Caki2 (cell line): ENCODE measurements around the gene OMD. TPM values are rescaled to one million over a fixed set of nuclear protein-coding genes. Genes with fewer than 3 reads are reported as not detected.
"Not testable (repeated sequence)": the region's sequence is repeated elsewhere in the genome, so short reads cannot be mapped to it uniquely, and the experiment has no call there.

ENCODE experiments used
- DNase-seq: peaks from one replicate; pipeline ENCODE4 v3.0.0-alpha.2; 2015; ENCODE audit warnings: low read depth
- in situ Hi-C: cut with HindIII; loops from 2 replicates; pipeline ENCODE4 v1.10.0; 2016; ENCODE audit warnings: low sequenced_read_pairs, low pct_unique_long_range_greater_than_20kb, mixed read lengths
- total RNA-seq: library from RNA; depleted of rRNA; stranded (reverse); fragments of >200 nt; shearing (Covaris generic); gene quantifications from 2 replicates; pipeline ENCODE4 v1.2.3, GENCODE V29; 2014; ENCODE audit warnings: low replicate concordance

The OMD gene
- total RNA-seq, 1 experiment from 2014 or later, result not detected

DNA sequence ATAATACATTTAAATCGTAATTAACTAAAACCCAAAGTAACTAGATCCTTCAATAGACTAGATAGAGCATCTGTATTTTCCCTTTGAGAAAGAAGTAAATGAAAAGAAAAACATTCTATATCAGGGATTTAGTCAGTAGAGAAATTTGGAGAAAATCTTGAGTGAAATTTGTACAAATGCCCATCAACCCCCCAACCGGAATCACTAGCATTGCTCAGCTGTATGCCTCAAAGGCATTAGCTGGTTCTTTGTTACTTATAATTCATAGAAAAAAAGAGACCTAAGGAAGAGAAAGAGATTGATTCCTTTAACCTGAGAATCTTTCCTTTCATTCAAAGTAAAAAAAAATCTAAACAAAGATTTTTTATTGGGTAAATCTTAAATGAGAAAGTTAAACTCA is 659 bp downstream of the OMD start:
- in situ Hi-C loops, result no loop called here
- no peak for DNase-seq

- in situ Hi-C loops, result no loop called here
- DNase-seq, result no peak
Observed at GRCh38 chr9:92422611-92423338, 1.5 kb downstream of the OMD start.

GRCh38 chr9:92414566-92414965 is 9.7 kb downstream of the OMD start:
- DNase-seq, result no peak
- in situ Hi-C loops, result no loop called here

- in situ Hi-C loops, DNase-seq: not testable (repeated sequence)
Observed at GRCh38 chr9:92411157-92411556, 13.1 kb downstream of the OMD start.

DNA sequence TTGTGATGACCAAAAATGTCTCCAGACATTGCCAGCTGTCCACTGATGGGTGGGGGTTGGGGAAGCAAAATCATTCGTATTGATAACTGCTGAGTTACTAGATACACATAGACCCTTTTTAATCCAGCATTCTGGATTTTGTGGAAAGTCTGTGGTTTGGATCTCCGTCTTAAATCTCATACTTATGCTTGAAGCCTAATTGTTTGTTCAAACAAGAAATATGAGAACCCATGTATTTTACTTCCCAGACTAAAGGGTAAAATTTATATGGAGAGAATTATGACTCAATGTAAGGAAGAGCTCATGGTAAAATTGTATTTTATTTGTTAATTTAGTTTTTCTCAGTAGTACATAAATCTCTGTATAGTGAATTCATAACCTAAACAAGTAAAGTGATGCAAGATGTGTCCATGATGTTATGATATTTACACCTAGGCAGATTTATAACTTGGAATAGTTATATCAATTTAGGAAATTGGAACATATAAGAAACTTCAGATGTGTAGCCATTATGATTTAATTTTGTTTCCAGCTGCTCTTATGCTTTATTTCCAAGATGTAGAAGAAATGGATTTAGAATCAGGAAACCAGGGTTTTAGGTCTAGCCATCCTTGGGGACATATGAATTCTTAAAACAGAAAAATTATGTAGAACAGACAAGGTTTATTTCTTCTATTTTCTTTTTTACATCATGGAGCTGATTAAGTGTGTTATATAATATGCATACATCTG is 15.4 kb downstream of the OMD start:
- in situ Hi-C loops, result no loop called here
- DNase-seq, result no peak

DNA sequence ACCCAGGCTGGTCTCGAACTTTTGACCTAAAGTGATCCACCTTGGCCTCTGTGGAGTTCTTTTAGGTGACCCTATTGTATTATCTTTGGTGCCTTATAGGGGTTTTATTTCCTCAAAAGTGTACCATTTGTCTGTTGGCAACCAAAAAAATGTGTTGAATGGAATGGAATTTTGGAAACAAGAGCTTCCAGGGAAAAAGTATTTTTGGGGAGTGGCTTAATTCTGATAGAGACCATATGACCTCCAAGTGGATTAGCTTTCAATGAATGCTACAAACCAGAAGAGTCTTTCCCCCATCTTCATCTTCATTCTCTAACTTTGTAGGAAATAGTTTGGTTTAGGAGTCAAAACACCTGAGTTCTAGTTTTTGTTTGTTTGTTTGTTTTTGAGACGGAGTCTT is 16.5 kb downstream of the OMD start:
- in situ Hi-C loops, result no loop called here
- no peak for DNase-seq

GRCh38 chr9:92406477-92406876 is 17.8 kb downstream of the OMD start:
- in situ Hi-C loops, result no loop called here
- no peak for DNase-seq

- no peak for DNase-seq
- in situ Hi-C loops, result no loop called here
Observed at GRCh38 chr9:92405818-92406217, 18.5 kb downstream of the OMD start.

DNA sequence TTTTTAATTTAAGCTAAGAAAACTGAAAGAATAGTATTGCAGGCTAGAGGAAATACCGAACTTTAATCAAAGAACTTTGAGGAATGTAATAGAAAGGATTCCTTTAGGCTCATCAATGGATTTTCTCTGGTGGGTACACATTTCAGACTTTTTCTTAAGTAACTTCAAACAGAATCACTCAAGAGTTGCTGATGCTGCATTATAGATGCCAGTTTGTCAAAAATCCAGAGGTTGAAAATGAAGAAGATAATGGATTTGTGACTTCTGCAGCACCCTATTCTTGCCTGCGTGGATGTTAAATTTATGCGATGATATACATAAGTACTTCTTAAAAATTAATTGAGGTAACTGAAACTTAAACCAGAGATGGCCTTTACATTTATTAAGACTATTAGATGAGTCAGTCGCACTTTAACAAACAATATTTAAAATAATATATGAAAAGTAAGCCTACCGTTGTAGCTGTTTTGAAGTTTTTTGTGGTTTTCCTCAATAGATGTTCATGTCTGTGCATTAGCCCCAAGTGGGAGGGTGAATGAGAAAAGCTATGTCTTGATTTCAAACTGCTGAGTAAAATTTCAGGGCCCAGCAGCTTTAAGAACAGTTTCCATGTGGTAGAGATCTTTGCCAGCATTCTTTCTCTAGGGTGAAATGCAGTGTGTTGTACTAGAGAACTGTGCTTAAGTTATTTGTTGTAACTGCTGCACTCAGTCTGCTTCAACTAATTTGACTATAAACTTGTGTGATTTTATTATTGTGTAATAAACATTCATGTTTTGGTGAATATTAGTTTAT is 20.0 kb downstream of the OMD start, which contains the start of gene OGN:
Gene OGN, minus strand, starts transcription at position 537 of the 795 bp plus-strand sequence. CDS start 1,171 bp downstream, outside the sequence.
- in situ Hi-C loops, result no loop called here
- DNase-seq, result no peak

- no peak for DNase-seq
- in situ Hi-C loops, result no loop called here
Observed at GRCh38 chr9:92402826-92403745, 21.2 kb downstream of the OMD start.

DNA sequence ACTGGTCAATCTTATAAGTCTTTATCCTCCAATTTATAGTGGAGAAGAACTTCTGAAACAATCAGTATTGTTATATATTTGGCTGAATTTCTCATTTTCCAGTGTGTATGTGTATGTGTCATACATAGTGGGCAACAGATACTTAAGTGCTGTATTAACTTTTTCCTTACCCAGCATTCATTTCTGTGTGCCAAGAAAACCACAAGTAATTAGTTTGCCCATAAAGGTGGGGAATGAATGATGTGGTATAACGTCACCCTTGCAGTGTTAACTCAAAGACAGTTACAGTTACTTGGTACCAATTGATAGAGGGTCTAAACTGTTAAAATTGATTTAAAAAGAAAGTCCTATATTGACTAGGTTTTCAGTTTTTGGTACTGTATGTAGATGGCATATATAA is 21.9 kb downstream of the OMD start:
- no peak for DNase-seq
- in situ Hi-C loops, result no loop called here

DNA sequence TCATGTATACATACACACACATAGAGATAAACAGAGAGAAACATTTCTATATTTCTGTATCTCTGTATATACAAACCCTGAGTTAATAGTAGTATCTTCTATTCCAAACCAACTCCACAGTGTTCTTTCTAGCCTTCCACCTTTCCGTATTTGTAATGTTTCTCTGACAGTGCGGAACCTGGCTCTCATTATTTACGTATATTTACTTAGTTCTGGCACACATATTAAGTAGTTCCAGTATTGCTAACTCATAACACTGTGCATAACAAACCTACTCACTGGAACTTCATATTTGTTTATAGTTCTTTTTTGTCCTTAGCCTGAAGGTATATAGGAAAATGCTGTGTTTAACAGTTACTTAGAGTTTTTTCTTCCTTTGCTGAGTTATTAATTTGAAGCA is 26.4 kb downstream of the OMD start:
- no peak for DNase-seq
- in situ Hi-C loops, result no loop called here

GRCh38 chr9:92395617-92396016 is 28.7 kb downstream of the OMD start:
- no peak for DNase-seq
- in situ Hi-C loops, result no loop called here

DNA sequence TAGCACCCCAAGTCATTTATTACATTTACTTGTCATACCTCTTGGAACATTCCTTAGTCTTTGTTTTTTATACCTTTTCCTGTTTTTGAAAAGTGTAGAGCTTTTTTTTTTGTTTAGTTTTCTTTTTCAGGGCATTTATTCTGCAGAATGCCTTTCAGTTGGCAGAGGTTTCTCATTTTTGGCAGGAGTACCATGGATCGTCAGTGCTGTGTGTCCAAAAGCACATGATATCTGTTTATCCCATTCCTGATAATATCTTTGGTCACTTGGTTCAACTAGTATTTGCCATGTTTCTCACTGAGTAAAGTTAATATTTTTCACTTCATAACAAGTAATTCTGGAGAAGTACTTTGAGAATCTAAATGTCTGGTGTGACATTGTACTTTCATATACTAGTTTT is 30.6 kb downstream of the OMD start:
- DNase-seq, result no peak
- in situ Hi-C loops, result no loop called here

GRCh38 chr9:92392690-92393089 is 31.6 kb downstream of the OMD start:
- in situ Hi-C loops, result no loop called here
- DNase-seq, result no peak

DNA sequence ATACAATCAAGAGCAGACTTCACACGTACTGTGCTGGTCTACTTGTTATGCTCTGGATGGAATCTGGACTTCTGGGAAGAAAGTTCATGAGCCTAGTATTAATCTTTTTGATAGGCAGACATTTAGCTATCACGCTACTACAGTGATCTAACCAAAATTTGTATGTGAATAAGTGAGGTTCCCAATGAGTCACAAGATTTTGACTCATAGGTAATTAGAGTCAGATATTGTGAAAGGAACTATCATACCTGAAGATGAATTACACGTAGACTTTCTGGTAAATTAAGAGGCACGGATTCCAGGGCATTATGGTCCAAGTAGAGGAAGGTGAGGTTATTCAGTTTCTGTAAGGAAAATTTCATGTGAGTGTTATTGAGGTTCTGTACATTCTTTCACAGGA is 38.3 kb downstream of the OMD start:
- DNase-seq, result no peak
- in situ Hi-C loops, result no loop called here

DNA sequence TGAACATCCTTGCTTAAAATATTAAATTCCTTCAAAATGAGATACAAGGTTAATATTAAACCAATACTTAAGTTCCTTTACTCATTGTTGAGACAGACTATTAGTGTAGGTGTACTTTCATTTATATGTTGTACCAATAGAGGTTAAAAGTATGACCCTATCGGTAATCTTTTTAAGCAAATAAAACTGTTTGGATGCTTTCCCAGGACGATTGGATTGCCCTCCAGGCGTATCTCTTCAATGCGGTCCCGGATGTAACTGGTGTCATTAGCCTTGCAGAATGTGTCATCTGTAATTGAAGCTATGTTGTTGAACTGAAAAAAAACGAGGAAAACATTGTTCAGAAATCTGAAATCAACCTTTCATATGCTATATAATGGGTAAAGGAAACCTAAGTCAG is 38.8 kb downstream of the OMD start:
- DNase-seq, result no peak
- in situ Hi-C loops, result no loop called here

DNA sequence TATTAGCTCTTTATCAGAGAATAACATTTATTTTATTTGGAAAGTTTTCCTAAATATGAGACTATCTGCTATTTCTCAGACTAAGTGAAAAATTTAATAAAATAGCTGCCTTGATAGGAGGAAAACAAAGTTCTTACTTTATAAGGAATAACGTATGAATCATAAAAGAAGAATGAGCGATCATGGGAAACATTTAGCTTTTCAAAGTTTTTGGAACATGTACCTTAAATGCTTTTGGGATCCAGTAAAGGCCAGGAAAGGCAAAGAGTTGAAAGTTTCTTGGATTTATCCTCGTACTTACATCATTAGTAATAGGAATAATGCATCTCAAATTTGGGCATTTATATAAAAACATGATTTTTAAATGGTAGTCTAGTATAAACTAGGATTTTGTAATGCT is 39.3 kb downstream of the OMD start:
- DNase-seq, result no peak
- in situ Hi-C loops, result no loop called here
